ENCODE results near the gene AP4B1. TPM values are rescaled to one million over a fixed set of nuclear protein-coding genes. Genes with fewer than 3 reads are reported as not detected.

AP4B1 gene
- total RNA-seq, 1 experiment from 2014 or later, result 11.1 TPM

GRCh38 chr1:113876176-113876575 lies 28.4 kb downstream of the AP4B1 start (continued):
- TF ChIP-seq ZBTB33 (IDR thresholded peaks at IDR 0.05; ENCODE audit: extremely low read depth, insufficient replicate concordance, low read length), result no peak
- no peak for TF ChIP-seq CEBPB (IDR thresholded peaks at IDR 0.05; ENCODE audit: low read depth)
- TF ChIP-seq CTCF (IDR thresholded peaks at IDR 0.05 in 2 of 3, conservative IDR thresholded peaks at IDR 0.05 in 1 of 3; ENCODE audit: borderline replicate concordance in 1 of 3, insufficient read depth in 1 of 3, low read depth in 2 of 3, low read length in 2 of 3), result no peak
- no peak for TF ChIP-seq ZFX (IDR thresholded peaks at IDR 0.05)
- no peak for TF ChIP-seq RAD21 (IDR thresholded peaks at IDR 0.05; ENCODE audit: low read depth)
- no peak for TF ChIP-seq ELF1 (IDR thresholded peaks at IDR 0.05; ENCODE audit: borderline replicate concordance, low read depth)
- TF ChIP-seq EZH2phosphoT487 (IDR thresholded peaks at IDR 0.05; ENCODE audit: borderline replicate concordance), result no peak
- no peak for TF ChIP-seq EZH2 (IDR thresholded peaks at IDR 0.05)
- no peak for TF ChIP-seq FOSL1 (IDR thresholded peaks at IDR 0.05; ENCODE audit: low read depth)
- TF ChIP-seq SIN3A (IDR thresholded peaks at IDR 0.05; ENCODE audit: low read depth), result no peak

- no peak for TF ChIP-seq CTCF (IDR thresholded peaks at IDR 0.05 in 2 of 3, conservative IDR thresholded peaks at IDR 0.05 in 1 of 3; ENCODE audit: borderline replicate concordance in 1 of 3, insufficient read depth in 1 of 3, low read depth in 2 of 3, low read length in 2 of 3)
- no peak for TF ChIP-seq CBX3 (IDR thresholded peaks at IDR 0.05; ENCODE audit: low read depth)
- no peak for TF ChIP-seq ATF3 (IDR thresholded peaks at IDR 0.05)
- no peak for TF ChIP-seq TCF7L2 (IDR thresholded peaks at IDR 0.05; ENCODE audit: borderline replicate concordance, extremely low read depth, insufficient read depth, insufficient read length)
- no peak for TF ChIP-seq EZH2phosphoT487 (IDR thresholded peaks at IDR 0.05; ENCODE audit: borderline replicate concordance)
- TF ChIP-seq POLR2AphosphoS5 (IDR thresholded peaks at IDR 0.05; ENCODE audit: low read depth, low read length), result no peak
- no peak for TF ChIP-seq MAX (IDR thresholded peaks at IDR 0.05)
- TF ChIP-seq FOSL1 (IDR thresholded peaks at IDR 0.05; ENCODE audit: low read depth), result no peak
- no peak for TF ChIP-seq EGR1 (IDR thresholded peaks at IDR 0.05; ENCODE audit: low read depth)
- no peak for TF ChIP-seq ZNF274 (IDR thresholded peaks at IDR 0.05; ENCODE audit: low read depth, low read length)
- TF ChIP-seq CEBPB (IDR thresholded peaks at IDR 0.05; ENCODE audit: low read depth), result no peak
- TF ChIP-seq EZH2 (IDR thresholded peaks at IDR 0.05), result no peak
- Histone ChIP-seq H3K9me3 (ENCODE audit: control insufficient read depth in 1 of 2, insufficient read depth in 1 of 2, low read depth in 1 of 2, low read length in 2 of 2) (no peaks in the 10 kb centered on the region), H3K9me2 (ENCODE audit: insufficient read depth) (no peaks in the 10 kb centered on the region), H4K20me1 (ENCODE audit: insufficient read depth) (no peaks in the 10 kb centered on the region), H3K4me3 (replicated peaks in 1 of 2; ENCODE audit: low read depth in 1 of 2, low read length in 2 of 2) (no peak overlapping the region), H3K9ac (ENCODE audit: low read length) (no peak overlapping the region), H3K27me3 (ENCODE audit: insufficient read depth, low read length) (no peaks in the 10 kb centered on the region), H3K4me1 (ENCODE audit: control insufficient read depth in 1 of 2, insufficient read depth in 2 of 2, low read length in 2 of 2) (peaks cover 0 to 7% of the 10 kb centered on the region in 2 experiments; a peak in 1 of 4 replicates), H3K36me3 (ENCODE audit: control insufficient read depth in 1 of 2, insufficient read depth in 2 of 2, low read length in 2 of 2) (no peaks in the 10 kb centered on the region), H3K4me2 (ENCODE audit: low read length) (no peak overlapping the region), H2AFZ (ENCODE audit: low read depth, low read length, poor library complexity, severe bottlenecking) (no peak overlapping the region), H3K27ac (ENCODE audit: low read depth, low read length) (no peak overlapping the region), H3K79me2 (ENCODE audit: insufficient read depth, low read length) (no peaks in the 10 kb centered on the region)
- no peak for DNase-seq (ENCODE audit: low read depth, low spot score)
- ChIA-PET POLR2A (no interaction called here), CTCF (no interaction called here), RAD21 (ENCODE audit: low non-redundant PET in 1 of 2, low total read pairs in 2 of 2, uncharacterized antibody in 2 of 2, unreplicated experiment in 2 of 2) (no interaction called here)
- intact Hi-C loops (cut with micrococcal nuclease), result no loop called here
- no peak for ATAC-seq
- no TSS peak for BruUV-seq (replicated peaks)
Observed at GRCh38 chr1:113875714-113876113, 28.9 kb downstream of the AP4B1 start.
